GM18867 (cell line): ENCODE measurements around the gene KIF5B.
A peak's percentile ranks its signal among the peaks of the same experiment; 100 is the strongest.
"Not testable (repeated sequence)": the region's sequence is repeated elsewhere in the genome, so short reads cannot be mapped to it uniquely, and the experiment has no call there.

Experiments used
- ATAC-seq: cut with Tn5 transposase; IDR thresholded peaks from one replicate; pipeline ENCODE4 v1.9.1; 2021; ENCODE audit warnings: mild to moderate bottlenecking, moderate library complexity; ENCODE audit not compliant: unreplicated experiment

The KIF5B gene

DNA sequence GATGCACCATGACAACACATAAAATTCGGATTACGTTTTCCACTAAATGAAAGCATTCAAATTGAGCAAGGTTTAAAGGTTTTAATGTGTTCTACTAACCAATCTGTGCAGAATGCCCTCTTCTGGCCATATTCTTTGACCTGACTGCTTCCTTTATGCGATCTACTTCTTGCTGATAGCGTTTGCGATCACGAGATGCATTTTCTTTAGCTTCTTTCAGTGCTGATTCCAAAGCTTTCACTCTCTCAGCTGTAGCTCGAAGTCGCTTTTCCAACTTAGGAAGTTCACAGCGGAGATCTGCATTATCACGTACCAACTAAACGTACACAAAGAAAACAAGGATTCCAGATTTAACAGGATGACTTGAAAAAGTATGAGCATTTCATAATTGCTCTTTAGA lies 39.2 kb downstream of the KIF5B start:
- ATAC-seq = no peak

GRCh38 chr10:32015386-32015785 lies 40.8 kb downstream of the KIF5B start:
- ATAC-seq = no peak

GRCh38 chr10:32007026-32007425 lies 49.2 kb downstream of the KIF5B start:
- ATAC-seq = no peak

GRCh38 chr10:32005050-32005449 lies 51.2 kb downstream of the KIF5B start:
- ATAC-seq = peak; percentile 67

GRCh38 chr10:32004161-32004591 lies 52.0 kb downstream of the KIF5B start:
- ATAC-seq = no peak

DNA sequence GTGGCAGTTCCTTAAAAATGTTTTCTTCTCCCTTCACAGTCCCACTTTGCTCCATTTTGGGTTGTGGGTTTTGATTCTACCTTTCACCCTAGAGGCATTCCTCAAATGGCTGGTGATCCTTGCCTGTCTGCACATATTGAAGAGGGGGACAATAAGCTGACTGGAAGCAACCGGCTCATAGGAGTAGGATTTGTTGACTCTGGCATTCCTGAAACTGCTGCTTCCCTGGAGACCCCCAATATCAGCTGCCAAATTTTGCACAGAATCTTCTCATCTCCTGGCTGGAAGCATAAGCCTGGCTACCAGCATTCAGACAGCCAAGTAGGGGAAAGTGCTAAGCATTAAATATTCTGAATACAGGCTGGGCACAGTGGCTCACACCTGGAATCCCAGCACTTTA lies 53.7 kb downstream of the KIF5B start:
- ATAC-seq = no peak

DNA sequence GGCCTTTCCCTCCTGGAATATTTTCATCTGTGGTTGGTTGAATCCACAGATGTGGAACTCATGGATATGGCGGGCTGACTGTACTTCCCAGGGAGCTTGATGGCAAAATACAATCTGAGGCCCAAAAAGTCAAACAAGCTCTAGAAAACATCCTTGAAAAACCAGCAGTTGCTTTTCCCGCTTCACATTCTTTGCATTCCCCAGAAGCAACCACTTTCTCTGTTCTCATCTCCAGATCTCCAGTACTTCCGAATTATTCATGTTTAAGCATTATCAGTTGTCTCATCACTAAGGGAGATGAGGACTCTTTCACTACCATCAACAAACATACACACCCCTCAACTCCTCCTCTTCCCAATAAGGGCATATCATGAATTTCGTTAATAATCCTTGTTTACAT lies 55.3 kb downstream of the KIF5B start:
- no peak for ATAC-seq

GRCh38 chr10:31999836-32000235 lies 56.4 kb downstream of the KIF5B start:
- no peak for ATAC-seq

GRCh38 chr10:31999070-31999660 lies 57.1 kb downstream of the KIF5B start:
- ATAC-seq = no peak

GRCh38 chr10:31994926-31995325 lies 61.3 kb downstream of the KIF5B start:
- ATAC-seq = no peak

DNA sequence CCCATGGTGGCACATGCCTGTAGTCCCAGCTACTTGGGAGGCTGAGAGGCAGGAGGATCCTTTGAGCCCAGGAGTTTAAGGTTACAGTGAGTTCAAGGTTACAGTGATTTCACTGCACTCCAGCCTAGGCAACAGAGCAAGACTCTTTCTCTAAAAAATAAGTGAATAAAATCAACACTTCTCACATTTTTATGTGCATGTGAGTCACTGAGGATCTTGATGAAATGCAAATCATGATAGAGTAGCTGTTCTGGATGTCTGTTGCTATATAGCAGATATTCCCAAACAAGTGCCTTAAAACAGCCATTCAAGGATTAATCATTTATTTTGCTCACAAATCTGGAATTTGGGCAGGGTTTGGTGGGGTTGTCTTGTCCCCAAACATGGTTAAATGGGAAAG lies 65.3 kb downstream of the KIF5B start:
- ATAC-seq = no peak

GRCh38 chr10:31987786-31988185 lies 68.4 kb downstream of the KIF5B start:
- not testable (repeated sequence) for ATAC-seq

DNA sequence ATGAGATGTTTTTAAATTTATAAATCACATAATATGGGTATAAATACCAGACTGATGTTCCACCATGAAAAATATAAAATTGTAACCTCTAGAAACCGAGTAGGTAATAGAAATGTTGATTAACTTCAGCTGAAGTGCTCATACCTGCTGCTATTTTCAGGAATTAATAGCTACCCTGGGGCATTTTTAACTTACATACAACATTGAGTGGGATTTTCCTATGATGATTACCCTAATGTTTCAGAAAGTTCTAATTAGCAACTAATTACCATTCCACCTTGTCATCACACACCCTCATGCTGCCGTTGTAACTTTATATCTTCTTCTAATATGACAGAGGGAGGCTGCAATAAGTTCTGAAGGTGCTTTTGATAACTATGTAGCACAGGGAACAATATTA lies 74.1 kb downstream of the KIF5B start:
- no peak for ATAC-seq

GRCh38 chr10:31980471-31980870 lies 75.8 kb downstream of the KIF5B start:
- ATAC-seq = no peak

- ATAC-seq = not testable (repeated sequence)
These were observed 77.2 kb downstream of the KIF5B start for GRCh38 chr10:31979071-31979470.

DNA sequence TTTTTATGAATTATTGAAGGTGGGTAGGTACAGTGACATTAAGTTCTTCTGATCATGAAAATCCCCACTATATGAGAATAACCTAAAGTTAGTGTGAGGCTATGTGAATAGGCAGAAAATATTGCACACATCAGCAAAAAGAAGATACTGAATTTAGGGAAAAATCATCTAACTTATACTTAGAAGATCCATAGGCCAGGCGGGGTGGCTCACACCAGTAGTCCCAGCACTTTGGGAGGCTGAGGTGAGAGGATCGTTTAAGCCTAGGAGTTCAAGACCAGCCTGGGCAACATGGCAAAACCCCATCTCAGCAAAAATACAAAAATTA lies 78.1 kb downstream of the KIF5B start:
- no peak for ATAC-seq

DNA sequence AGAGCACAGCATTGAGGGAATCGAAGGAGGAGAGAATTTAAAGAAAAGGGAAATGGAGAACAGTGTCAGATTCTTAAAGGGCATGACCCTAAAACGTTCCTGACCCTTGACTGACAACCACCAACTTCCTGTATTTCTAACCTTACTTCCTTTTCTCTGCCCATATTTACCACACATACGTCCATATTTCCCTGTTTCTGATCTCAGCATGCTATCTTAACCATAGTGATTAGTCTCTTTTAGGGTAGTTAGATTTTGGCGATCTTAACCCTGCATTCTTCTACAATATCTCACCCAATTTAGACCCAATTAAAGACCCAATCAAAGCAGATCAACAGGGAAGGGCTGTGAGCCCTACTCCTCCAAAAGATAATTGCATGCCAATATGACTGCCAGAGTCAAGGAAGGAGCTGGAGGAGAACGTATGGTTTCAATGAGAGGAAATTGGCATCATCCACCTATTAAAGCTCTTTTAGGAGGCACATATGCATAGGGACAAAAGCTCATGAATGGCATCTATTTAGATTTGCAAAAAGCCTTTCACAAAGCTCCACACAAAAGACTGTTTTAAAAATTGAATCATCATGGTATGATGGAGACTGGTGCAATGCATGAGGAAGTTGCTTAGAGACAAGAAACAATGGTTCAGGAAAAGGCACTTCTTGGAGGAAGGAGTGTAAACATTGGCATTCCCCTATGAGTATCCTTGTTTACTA lies 78.6 kb downstream of the KIF5B start:
- ATAC-seq = no peak

DNA sequence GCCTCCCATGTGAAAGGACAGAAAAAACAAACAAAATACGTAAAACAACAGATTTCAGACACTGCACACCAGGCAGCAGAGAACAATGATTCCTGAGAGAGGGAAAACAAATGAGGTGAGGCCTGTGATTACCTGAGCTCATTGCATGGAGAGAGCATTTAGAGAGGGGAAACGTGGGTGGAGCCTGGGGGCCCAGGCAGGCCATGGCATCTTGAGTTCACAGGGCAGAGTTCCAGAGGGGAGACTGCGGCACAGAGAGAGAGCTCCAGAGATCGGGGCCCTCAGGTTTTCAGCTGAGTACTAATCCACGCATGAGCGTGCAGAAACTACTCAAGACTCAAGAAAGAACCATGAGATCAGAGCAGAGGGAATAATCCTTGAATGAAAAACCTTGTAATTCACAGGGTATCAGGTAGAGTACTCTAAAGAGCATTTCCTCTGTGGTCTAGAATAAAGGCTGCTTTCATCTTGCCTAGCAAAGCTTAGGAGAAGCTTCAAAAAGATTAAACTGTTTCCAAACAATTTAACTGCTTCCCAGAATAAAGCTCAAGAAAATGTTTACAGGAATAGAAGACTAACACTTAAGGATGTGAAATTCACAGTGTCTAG lies 81.0 kb downstream of the KIF5B start:
- no peak for ATAC-seq

DNA sequence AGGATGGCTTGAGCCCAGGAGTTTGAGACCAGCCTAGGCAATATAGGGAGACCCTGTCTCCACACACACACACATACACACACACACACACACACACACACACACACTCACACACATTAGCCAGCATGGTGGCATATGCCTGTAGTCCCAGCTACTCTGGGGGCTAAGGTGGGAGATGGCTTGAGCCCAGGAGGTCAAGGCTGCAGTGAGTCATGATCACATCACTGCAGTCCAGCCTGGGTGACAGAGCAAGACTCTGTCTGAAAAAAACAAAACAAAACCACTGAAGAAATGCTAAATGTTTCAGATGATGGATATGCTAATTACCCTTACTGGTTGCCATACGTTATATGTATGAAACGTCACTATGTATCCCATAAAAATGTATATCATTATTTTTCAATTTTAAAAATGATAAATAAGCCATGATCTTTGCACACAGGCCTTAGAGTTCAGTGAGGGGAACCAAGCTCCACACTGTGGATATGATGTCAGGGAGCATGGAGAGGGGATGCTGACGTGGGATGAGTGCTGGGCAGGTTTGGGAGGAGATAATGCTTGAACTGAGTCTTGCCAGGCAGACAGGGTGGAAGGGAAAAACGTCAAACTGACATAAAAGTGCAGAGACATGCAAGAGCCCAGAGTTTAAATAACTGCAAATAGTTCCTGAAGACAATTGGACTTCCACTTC lies 81.6 kb downstream of the KIF5B start:
- no peak for ATAC-seq

DNA sequence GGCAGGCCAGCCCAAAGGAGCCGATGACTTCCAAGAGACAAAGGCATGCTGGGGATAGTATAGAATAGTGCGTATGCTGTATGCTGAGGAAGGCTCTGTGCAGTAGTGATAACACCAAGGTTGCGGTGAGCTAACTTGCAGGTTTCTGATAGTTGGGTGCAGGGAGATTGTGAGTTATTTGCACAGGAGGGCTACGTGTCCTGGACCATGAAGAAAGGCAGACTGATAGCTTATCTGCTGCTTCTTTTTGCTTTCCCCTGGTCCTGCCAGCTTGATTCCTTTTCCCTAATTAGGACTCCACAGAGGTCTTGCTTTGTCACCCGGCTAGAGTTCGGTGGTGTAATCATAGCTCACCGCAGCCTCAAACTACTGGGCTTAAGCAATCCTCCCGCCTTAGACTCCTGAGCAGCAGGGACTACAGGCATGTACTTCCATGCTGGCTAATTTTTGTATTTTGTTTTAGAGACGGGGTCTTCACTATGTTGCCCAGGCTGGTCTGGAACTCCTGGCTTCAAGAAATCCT lies 83.6 kb downstream of the KIF5B start:
- ATAC-seq = no peak

GRCh38 chr10:31969847-31970246 lies 86.4 kb downstream of the KIF5B start:
- ATAC-seq = not testable (repeated sequence)

- no peak for ATAC-seq
These were observed 92.6 kb downstream of the KIF5B start for GRCh38 chr10:31963589-31963980.
